ENCODE measurements around the gene KNSTRN.

Gene KNSTRN

GRCh38 chr15:40397688-40398412, 15.3 kb downstream of the KNSTRN start:
- no peak for DNase-seq (ENCODE audit: low read depth, low spot score)

DNA sequence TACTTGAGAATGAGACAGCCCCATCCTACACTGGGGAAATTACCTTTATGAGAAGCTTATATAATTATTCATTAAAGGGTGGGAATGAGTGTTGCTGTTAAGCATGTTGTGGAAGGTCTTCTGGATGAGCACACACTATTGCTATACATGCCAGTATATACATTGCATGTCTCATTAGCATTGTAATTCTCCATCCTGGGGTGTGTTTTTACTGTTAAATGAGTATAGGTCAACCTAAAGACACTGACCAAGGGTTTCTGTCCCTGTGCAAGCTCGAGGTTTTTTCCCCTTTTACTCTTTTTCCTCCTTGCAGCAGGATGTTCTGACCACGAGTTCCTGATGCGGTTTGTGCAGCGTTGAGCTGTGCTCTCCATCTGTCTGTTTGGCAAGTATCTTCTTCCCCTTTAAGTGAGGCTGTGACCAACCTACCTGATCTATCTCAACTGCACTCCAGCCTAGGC, 15.9 kb downstream of the KNSTRN start:
- no peak for DNase-seq (ENCODE audit: low read depth, low spot score)

DNA sequence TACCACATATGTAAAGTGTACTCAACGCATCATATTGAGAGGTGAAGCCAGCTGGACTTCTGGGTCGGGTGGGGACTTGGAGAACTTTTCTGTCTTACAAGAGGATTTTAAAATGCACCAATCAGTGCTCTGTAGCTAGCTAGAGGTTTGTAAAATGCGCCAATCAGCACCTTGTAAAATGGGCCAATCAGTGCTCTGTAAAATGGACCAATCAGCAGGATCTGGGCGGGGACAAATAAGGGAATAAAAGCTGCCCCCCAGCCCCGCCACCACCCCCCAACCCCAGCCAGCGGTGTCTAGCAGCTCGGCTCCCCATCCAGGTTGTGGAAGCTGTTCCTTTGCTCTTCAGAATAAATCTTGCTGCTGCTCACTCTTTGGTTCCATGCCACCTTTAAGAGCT, 16.8 kb downstream of the KNSTRN start:
- DNase-seq (ENCODE audit: low read depth, low spot score) = no peak

DNA sequence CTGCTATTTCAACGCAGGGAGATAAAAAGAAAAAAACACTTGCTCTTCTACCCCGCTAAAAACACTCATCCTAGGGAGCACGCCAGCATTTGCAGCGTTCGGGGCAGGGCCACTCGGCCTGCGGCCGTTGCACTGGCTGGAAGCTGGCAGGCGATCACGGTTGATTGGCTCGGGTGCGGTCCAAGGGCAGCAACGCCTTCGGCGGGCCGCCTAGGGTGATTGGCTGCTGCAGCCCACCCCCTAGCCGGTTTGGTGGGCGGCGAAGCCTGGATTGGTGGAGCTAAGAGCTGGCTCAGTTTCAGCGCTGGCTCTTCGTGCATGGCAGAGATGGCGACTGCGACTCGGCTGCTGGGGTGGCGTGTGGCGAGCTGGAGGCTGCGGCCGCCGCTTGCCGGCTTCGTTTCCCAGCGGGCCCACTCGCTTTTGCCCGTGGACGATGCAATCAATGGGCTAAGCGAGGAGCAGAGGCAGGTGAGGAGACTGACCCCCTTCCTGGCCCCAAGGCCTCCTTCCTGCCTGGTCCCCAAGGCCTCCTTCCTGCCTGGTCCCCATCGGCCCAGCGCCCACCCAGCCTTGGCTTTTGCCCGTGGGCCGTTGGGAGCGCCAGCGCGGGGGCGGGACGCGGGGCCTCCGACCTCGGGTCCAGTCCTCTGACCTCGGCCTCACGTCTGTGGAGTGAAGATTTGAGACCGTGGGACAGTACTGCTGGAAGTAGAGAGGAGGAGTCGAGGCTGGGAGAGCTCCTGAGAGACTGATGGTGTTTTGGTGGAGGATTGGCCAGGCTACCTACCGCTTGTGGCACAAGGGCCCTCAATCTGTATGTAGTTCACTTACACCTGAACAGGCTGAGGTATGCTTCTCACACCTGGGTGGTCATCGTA, 23.2 kb downstream of the KNSTRN start, which contains the start of gene IVD:
Gene IVD, plus strand, starts transcription at position 295 of the 881 bp plus-strand sequence. Its CDS starts 33 bp downstream, at position 328.
- peak; percentile 89 for DNase-seq (ENCODE audit: low read depth, low spot score)

- DNase-seq (ENCODE audit: low read depth, low spot score) = no peak
Observed at GRCh38 chr15:40407330-40407990, 24.9 kb downstream of the KNSTRN start.

GRCh38 chr15:40409366-40409765, 26.8 kb downstream of the KNSTRN start:
- no peak for DNase-seq (ENCODE audit: low read depth, low spot score)

GRCh38 chr15:40410476-40410875, 28.0 kb downstream of the KNSTRN start:
- no peak for DNase-seq (ENCODE audit: low read depth, low spot score)

GRCh38 chr15:40412095-40412759, 29.7 kb downstream of the KNSTRN start:
- no peak for DNase-seq (ENCODE audit: low read depth, low spot score)

DNA sequence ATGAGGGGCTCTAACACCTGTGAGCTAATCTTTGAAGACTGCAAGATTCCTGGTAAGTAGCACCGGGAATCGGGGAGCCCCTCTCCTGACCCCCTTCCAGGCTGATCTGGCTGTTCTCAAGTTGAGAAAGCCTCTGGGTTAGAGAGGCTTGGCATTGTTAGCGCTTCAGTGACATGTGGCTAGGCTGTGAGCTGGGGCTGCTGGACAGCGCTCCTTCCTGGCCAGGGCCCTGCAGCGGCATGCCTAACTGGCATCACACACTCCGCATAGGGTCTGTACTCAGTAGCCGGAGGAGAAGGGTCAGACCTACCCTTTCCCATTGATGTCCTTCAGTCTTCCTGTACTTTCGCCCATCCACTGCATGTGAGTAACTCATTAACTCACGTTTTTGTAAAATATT, 30.5 kb downstream of the KNSTRN start:
- DNase-seq (ENCODE audit: low read depth, low spot score) = no peak

DNA sequence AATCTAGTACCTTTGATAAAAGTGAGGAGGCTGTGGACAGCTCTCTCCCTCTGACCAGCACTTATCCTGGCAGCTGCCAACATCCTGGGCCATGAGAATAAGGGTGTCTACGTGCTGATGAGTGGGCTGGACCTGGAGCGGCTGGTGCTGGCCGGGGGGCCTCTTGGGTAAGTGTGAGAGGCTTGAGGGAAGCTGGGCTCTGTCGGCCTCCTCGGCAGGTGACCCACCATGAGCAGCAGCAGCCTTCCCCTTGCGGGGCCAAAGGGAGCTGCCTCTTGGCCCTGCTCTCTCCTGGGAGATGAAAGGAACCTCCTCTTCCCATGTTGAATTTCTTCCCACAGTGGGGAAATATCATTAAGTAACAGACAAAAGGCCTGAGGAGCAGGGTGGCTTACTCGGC, 32.3 kb downstream of the KNSTRN start:
- no peak for DNase-seq (ENCODE audit: low read depth, low spot score)

- no peak for DNase-seq (ENCODE audit: low read depth, low spot score)
Observed at GRCh38 chr15:40415226-40415625, 32.7 kb downstream of the KNSTRN start.

DNA sequence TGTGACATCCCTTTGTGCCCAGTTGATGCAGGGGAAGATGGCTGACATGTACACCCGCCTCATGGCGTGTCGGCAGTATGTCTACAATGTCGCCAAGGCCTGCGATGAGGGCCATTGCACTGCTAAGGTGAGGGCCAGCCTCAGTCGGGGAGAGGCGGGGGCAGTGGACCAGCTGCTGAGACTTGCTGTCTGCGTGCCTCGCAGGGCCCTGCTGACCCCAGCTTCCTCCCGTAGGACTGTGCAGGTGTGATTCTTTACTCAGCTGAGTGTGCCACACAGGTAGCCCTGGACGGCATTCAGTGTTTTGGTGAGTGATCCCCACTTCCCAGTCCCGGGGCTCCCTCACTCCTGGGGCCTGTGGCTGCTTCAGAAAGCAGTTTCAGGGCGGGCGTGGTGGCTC, 33.5 kb downstream of the KNSTRN start:
- DNase-seq (ENCODE audit: low read depth, low spot score) = no peak

DNA sequence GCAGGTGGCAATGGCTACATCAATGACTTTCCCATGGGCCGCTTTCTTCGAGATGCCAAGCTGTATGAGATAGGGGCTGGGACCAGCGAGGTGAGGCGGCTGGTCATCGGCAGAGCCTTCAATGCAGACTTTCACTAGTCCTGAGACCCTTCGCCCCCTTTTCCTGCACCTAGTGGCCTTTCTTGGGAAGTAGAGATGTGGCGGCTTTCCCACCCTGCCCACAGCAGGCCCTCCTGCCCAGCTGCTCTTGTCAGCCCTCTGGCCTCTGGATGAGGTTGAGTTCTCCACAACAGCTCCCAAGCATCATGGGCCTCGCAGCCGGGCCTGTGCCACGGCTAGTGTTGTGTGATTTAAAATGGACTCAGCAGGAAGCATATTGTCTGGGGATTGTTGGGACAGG, 35.6 kb downstream of the KNSTRN start:
- DNase-seq (ENCODE audit: low read depth, low spot score) = no peak

- DNase-seq (ENCODE audit: low read depth, low spot score) = no peak
Observed at GRCh38 chr15:40420071-40420713, 37.7 kb downstream of the KNSTRN start.

- no peak for DNase-seq (ENCODE audit: low read depth, low spot score)
Observed at GRCh38 chr15:40420793-40421192, 38.3 kb downstream of the KNSTRN start.

DNA sequence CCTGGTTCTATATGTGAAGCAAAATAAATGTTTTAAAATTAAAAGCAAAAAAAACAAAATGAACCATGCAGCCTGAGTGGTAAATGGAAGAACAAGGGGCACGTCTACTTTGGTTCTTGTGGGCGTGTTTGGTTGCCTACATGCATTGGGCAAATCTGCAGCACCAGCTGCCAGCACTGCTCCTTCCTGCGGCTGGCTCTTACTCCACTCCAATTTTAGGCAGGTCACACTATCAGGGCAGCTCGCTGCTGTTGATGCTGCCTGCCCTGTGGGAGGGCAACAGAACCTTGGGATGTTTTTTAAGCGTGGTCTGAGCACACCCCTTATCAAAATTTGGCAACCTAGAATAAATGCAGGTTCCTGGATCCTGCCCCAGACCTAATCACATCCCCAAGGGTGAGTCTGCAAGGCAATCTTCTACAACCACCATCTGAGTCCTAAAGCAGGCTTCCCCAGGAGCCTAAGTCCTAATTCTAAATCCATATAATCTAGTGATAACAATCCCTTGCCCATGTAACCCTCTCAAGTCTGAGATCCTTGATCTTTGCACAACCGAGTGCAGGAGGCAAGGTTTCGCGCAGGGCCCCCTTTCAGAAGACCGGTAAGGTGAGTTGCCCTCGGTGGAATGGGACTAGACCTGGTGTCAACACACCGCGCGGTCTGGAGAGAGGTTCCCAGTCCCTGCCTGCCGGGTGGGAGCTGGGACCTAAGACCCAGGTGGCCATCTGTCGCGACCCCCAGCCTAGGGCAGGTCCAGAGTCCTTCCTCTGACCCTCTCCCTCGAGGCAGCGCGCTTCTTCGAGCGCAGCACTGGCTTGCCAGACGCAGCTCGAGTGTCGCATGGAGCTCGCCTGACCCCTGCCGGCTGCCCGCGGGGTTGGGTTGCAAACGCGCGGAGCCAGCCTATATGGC, 39.0 kb downstream of the KNSTRN start:
- no peak for DNase-seq (ENCODE audit: low read depth, low spot score)

GRCh38 chr15:40424483-40425115, 42.1 kb downstream of the KNSTRN start:
- no peak for DNase-seq (ENCODE audit: low read depth, low spot score)

DNA sequence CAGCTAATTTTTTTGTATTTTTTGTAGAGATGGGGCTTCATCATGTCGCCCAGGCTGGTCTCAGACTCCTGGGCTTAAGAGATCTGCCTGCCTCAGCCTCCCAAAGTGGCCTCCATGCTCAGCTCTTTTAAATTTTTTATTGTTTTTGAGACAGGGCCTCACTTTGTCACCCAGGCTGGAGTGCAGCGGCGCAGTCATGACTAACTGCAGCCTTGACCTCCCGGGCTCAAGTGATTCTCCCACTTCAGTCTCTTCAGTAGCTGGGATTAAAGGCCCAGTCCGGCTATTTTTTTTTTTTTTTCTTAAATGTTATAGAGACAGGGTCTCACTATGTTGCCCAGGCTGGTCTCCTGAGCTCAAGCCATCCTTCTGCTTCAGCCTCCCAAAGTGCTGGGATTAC, 43.2 kb downstream of the KNSTRN start:
- DNase-seq (ENCODE audit: low read depth, low spot score) = no peak

- DNase-seq (ENCODE audit: low read depth, low spot score) = no peak
Observed at GRCh38 chr15:40427188-40427587, 44.7 kb downstream of the KNSTRN start.

DNA sequence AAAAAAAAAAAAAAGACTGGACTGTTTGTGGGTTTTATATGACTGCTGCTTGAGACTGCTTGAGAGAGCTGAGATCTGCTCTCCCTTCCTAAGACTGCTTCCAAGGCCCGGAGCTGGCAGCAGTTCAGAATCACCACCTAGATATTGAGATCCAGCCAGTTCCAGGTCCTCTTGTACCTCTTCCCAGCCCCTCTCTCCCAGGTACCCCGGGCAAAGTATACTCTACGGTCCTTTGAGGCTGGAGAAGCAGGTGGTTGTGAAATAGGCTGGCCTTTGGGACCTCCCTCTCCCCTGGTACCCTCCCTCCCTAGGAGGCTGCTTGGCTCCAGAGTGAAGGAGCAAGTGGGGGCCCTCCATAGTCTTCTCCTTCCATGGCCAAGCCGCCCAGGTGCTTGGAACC, 45.7 kb downstream of the KNSTRN start:
- no peak for DNase-seq (ENCODE audit: low read depth, low spot score)
